SW480 (cell line): ENCODE measurements around the gene CSF1R.
"Not testable (repeated sequence)": the region's sequence is repeated elsewhere in the genome, so short reads cannot be mapped to it uniquely, and the experiment has no call there.

Experiments
- DNase-seq: peaks from one replicate; pipeline ENCODE4 v3.0.0-alpha.2; 2016; ENCODE audit warnings: low spot score

The CSF1R gene

DNA sequence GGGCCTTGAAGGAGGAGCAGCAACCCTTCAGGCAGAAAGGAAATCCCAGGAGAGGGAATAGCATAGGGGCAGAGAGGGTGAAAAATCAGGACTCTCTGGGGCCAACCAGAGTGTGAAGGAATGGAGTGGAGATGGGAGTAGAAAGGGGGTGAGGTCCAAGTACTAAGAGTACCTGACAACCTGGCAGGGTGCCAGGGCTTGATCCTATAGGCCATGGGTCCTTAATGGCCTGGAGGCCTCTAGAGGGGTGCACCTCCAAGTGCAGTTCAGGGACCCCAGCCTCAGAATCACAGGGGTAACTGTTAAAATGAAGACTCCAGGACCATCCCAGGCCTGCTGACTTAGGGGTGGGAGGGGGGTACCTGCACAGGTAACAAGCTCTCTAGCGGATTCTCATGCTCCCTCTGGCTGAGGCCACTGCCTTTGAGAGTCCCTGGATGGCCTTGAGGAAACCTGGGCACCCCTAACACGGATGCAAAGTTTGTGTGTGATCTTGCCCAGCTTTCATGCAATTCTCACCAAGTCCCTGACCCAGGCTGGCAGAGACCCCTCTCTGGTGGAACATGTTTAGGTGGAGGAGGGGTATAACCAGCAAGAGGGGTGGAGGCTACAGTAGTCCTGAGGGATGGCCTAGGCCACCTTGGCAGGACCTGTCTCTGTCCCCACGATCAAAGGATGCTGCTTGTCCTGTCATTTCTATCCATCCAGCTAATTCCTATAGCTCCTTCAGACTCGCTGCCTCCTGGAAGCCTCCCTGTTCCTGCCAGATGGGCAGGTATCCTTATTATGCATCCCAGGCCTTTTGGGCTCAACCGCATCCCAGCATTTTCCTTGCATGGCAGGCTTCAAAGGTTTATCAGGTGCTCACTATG lies 17.6 kb upstream of the CSF1R start:
- no peak for DNase-seq

DNA sequence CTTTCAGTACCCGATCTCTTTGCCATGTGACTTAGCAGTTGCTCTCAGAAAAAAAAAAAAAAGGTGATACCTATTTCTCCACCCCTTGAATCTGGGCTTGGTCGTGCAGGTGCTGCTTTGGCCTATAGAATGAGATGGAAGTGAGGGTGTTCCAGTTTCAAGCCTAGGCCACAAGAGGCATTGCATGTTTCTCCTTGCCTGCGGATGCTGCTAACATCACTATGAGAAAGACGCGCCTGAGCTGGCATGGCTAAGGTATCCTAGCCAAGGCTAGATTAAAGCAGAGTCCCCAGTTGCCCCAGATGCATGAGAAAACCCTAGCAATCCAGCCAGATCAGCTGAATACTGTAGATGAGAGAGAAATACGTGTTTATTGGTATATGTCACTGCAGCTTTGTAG lies 14.7 kb upstream of the CSF1R start:
- DNase-seq, result peak; percentile 18

DNA sequence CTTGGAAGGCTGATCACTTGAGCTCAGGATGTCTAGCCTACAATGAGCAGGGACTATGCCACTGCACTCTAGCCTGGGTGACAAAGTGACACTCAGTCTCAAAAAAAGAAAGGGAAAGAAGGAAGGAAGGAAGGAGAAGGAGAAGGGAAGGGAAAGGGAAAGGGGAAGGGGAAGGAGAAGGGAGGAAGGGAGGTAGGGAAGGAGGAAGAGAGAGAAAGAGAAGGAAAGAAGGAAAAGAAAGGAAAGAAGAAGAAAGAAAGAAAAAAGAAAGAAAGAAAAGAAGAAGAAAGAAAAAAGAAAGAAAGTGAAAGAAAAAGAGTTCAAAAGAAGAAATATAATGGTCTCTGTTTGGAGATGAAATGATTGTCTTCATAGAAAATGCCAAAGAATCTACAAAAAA lies 10.8 kb upstream of the CSF1R start:
- no peak for DNase-seq

DNA sequence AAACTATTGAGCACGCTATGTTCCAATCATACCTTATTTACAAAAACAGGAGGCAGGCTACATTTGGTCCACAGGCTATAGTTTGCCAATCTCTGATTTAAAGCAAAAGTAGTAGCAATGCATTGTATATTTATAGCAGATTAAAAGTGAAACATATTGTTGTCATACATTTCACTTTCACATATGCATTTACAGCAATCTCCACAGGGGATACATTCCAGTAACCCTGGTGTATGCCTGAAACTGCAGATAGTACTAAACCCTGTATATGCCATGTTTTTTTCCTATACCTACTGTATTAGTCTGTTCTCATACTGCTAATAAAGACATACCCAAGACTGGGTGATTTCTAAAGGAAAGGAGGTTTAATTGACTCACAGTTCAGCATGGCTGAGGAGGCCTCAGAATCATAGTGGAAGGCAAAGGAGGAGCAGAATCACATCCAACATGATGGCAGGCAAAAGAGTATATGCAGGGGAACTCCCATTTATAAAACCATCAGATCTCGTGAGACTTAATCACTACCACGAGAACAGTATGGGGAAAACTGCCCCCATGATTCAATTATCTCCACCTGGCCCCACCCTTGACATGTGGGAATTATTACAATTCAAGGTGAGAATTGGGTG lies 5.9 kb upstream of the CSF1R start:
- no peak for DNase-seq

DNA sequence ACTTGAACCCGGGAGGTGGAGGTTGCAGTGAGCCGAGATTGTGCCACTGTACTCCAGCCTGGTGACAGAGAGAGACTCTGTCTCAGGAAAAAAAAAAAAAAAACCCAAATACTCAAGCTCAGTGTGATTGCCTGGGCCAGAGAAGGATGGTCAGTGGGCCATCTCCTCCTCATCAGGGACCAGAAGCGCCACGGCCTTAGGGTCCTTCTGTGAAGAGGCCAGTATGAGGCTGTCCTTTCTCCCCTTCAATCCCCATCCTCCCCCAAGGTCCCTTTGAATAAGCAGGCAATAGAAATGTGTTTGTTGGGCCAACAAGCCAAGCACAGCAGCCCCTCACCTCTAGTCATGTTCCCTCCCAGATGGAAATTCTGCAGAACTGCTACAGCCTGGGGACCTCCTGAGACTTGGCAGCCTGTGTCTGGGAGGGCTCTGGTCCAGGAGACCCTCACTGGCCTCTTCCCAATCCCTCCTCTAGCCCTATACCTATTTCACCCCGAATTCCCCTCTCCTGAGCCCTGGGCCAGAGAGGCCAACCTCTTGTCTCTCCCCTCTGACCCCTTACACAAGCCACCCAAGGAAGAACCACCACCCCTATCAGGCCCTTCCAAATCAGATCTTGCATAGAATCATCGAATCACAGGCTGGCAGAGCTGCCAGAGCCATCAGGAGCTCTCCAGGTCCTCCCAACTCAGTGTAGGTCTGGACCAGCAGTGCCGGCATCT lies 1.0 kb downstream of the CSF1R start:
- DNase-seq, result no peak

DNA sequence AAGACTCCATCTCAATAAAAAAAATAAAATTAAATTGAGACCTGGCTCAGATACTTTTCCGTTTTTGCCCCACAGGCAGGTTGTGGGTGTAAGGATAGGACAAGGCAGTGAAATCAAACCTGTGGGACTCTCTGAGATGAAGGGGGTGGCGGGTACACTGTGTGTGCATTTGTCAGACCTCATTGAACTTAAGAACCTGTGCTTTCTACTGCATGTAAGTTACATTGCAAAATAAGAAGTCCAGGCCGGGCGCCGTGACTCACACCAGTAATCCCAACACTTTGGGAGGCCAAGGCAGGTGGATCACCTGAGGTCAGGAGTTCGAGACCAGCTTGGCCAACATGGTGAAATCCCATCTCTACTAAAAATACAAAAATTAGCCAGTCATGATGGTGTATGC lies 1.6 kb downstream of the CSF1R start:
- DNase-seq, result not testable (repeated sequence)

DNA sequence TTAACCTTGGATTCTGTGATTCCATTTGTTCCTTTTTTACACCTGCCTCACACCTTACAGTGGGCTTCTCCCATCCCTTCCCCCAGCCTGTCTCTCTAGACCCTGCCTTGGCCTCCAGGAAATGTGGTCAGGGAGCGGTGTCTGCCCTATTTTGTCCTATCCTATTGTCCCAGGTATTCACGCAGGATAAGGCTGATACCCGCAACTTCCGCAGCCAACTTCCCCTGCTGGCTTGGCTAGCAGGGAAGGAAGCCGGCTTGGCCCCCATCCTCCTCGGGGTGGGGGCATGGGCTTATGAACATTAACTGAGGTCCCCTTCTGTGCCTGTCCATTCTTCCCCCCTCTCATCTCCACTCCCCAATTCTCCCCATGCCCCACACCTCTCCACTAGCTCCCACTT lies 3.5 kb downstream of the CSF1R start:
- DNase-seq, result no peak

DNA sequence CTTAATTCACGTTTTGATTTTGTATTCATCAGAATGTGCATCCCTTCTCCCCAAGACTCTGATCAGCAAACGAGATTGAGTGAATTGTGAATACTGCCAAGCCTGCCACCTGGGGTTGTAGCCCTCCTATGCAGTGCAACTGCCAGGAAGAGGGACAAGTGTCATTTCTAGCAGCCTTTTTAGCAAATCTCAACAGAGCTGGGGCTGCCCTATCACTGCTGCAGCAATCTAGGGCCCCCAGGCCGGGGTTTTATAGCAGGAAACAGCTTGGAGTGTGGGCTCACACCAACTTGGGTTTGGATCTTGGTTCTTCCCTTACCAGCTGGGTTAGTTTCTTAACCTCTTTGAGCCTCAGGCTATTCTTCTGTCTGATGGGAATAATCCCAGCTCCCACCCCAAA lies 4.0 kb downstream of the CSF1R start:
- DNase-seq, result no peak

DNA sequence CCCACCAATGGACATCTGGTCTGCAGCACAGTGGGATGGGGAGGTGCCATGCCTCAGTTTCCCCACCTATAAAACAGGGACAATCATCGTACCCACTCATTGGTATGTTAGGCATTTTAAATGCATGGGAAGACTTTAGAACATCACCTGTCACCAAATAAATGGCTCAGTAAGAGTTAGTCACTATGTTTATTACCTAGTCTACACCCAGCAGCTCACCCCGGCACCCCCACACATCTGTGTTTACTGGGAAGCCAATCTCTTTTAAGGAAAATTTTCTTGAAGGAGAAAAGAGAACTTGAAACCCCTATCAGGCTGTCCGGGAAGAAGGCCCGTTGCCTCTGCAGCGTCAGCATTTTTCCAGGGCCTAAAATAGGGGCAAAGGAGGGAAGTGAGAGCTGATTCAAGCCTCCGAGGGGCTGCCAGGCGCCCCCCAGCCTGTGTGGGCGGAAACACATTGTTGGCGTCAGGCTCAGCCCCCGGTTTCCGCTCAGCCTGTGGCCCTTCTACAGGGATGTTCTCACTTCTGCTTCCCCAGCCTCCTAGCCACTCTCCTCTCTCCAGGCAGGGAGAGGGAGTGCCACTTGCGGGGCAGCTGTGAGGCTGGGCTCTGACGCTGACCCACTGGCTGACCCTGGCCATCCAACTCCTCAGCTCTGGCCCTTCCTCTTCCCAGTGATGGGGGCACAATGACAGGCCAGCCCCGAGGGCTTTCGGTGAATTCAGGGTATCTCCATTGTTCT lies 4.6 kb downstream of the CSF1R start:
- DNase-seq, result no peak

DNA sequence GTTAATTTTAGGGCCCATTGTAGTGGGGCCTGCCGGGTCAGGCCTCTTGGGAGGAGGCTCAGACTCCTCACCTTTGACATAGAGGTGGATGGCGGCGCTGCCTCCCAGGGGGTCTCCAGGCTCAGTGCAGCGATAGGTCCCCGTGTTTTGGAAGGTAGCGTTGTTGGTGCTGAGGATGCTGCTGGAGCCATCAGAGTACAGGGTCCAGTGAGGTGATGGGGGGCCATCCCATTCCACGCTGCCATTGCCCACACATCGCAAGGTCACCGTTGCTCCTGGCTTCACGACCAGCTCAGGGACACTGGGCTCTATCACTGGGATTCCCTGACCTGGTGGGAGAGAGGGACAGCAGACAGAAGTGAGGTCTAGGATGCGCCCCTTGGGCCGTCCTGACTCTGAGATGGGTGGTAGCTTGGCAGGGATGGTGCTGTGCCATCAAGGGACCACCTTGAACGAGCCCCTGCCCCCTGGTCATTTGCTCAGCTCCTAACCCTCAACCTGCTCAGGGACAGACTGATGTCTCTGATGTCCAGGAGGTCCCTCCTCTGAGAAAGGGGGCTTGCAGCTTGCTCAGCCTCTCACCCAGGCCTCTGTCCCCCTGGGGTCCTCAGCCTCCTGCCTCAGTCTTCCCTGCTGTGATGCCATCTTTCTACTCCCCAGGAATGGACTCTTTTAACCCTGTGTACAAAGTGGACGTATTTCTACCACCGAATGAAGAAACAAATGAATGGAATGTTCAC lies 5.5 kb downstream of the CSF1R start:
- no peak for DNase-seq

DNA sequence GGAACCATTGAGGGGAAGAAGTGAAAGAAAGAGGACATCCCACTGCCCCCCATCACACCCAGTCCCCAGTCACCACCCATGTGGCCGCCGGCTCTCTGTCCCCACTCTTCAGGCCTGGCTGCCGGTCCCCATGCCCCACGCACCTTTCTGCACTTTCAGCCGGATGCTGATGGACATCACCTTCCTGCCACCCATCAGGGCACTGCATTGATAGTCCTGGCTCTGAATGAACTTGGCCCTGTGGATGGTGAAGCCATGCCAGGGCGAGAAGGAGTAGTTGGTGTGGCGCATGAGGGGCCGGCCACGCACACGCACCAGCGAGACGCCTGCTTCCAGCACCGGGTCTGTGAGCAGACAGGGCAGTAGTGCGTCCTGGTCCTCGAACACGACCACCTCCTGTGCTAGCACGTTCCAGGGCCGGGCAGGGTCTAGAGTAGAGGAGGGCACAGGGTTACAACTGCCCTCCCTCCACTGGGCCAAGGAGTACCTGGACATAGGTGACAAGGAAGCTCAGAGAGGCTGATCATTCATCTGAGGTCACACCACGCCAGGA lies 6.4 kb downstream of the CSF1R start:
- no peak for DNase-seq

DNA sequence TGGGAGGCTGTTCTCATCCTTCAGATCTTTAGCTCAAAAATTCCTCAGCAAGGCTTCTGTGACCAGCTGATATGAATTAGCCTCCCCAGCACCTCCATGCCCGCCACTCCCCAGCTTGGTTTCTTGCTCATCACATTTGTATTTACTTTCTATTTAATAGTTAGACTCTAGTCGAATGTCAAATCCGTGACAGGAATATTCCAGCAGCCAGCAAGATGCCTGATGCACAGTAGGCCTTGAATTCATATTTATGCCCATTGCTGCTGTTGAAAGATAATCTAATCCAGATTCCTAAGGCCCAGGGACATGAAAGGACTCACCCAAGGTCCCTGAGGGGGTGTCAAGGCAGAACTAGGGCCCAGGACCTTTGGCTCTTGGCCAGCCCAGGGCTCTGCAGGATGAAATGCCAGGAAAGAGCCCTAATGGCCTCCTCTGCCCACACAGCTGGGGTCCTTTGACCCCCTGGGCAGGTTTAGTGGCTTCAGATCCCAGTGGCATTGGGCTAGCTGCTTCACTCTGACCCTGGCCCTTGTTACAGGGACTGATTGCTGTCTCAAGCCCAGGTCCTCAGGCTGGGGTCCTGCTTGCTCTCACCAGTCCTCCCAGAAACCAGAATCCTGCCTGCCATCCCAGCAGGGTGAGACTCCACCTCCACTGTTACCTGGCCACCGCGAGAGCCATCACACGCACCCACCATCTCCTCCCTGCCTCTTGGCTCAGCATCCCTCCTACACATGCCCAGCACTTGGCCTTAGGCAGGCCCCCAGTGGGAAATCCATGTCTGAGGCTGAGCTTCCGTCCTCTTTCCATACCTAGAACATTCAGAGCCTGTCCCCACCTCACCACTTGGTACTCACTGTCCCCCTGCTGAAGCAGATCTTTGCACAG lies 7.3 kb downstream of the CSF1R start:
- DNase-seq, result no peak

DNA sequence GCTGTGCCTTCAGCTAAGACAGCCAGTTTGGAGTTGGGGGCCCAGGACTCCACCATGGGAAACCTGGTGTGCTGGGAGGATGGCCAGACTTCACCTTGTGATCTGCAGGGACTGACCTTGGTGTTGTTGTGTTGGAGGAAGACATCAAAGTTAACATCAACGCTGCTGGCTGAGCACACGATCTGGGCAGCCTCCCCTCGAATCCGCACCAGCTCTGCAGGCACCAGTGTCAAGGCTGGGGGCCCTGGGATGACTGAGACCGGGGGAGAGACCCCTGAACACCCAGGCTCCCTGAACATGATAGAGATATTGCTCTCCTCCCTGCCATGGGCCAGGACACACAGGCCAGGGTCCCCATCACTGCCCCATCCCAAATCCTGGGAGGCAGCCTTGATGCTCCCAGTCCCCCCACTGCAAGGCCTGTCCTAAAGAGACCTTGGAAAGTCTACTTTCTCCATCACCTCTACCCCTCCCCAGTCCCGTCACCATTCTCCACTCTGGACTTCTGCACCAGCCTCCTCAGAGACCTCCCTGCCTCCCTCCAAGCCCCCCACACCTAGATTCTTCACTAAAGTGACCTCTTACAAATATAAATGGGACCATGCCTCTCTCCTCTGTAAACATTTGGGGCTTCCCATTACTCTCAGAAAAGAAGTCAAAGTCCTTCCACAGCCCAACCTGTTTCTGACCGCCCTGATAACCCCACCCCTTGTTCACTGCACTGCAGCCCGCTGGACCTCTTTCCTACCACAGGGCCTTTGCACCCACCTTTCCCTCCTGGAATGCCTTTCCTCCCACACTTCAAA lies 8.2 kb downstream of the CSF1R start:
- no peak for DNase-seq

DNA sequence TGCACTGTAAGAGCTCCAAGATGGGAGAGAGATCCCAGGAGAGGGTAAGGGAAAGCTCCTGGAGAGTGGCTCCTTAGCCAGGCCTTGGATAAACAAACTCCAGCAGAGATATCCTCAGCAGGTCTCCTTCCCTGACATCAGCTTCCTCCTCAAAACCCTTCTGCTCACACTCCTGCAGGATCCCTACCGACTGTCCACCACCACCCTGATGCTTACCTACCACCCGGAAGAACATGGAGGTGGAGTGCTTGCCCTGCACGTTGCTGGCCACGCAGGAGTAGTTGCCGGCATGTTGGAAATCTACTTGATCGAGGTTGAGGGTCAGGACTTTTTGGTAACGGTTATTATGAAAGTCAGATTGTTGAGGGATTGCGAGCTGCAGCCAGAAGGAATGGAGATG lies 9.3 kb downstream of the CSF1R start:
- no peak for DNase-seq

DNA sequence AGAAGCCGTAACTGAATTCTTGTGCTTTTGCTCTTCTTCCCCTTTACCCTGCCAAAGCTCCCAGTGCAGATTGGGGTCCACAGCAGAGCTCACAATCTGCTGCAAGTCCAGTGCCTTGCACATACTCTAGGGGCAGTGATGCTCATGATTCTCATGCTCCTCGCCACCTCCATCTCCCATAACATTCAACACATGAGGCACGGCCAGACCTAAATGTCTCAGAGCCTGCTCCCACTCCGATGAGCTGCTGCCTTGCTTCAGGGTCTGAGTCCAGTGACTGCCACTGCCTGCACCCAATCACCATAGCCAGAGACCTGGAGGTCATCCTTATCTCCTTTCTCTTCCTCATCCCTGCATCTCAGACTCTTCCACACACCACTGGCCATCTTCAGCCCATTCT lies 10.5 kb downstream of the CSF1R start:
- no peak for DNase-seq

DNA sequence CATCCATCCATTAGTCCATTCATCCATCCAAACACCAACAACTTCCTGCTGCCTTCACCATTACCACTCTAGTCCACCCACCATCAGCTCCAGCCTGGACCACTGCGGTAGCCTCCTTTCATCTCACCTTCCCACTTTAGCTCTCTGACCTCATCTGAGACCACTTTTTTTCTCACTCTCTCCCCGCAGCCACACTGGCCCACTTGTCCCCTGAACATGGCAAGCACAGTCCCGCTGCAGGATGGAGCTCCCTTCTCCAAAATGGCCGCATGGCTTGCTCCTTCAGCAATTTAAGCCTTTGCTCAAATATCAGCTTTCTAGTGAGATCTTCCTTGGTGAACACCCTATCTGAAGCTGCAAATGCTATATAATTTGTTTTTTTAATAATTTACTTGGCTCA lies 11.1 kb downstream of the CSF1R start:
- no peak for DNase-seq

DNA sequence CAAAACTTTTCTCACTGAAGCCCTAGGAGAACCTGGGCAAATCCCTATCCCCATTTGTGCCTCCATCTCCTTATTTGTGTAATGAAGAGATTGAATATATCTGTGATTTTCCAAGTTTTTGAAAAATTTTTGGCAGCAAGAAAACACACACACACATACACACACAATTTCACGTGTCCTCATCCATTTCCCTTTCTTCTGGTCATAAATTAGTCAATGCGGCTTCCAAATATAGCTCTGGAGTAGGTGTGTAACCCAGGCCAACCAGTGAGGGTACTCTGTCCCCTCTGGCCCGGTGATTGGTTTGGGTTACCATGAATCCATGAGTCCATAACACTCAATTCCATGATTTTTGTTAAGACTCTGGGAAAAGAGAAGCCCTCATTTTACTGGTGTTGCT lies 12.7 kb downstream of the CSF1R start:
- no peak for DNase-seq

DNA sequence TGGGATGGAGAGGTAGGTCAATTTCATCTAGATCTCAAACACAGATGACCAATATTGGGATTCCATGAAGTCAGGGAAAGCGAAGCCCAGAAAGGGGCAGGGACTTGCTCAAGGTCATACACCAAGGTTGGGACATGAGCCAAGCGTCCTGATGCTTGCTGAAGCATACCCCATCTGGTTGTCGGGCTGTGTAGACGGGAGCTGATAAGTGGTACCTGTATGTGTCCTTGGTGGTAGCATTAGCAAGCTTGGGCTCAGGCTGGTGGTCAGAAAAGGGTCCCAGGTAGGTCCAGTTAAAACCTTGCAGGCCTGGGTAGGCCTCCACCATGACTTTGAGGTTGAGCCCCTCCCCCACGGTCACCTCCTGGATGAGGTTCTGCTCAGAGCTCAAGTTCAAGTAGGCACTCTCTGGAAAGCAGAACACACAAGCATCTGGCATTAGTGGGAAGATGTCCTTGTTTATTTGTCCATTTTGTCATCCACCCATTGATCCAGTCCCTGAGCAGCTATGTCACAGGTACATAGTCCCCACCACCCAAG lies 13.2 kb downstream of the CSF1R start:
- no peak for DNase-seq

DNA sequence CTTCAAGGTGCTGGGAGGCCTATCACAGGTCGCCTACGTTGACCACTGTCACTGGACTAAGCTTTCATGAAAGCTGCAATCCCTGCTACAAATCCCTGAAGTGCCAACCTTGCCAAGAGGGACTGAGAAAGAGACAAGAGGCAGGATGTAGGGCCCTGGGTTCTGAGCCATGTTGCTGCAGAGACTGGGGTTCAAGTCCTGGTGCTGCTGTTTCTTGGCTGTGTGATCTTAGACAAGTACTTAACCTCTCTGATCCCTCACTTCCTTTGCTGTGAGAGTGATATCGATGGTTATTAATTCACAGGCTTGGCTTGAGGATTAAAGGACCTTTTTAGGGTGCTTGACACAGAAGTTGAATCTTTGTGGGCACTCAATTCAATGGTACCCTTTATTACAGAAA lies 15.5 kb downstream of the CSF1R start:
- DNase-seq, result no peak
